Dendritic cell treated with granulocyte-macrophage colony-stimulating factor and Interleukin-4, amounts not matched to agents 40 ng/mL and 50 ng/mL, for 4 days (primary cell): ENCODE results near the gene RPS6KA2.

ENCODE experiments used
- H3K27ac Mint-ChIP-seq: one replicate; pipeline ENCODE4 v1.8.0; 2022; ENCODE audit warnings: mild to moderate bottlenecking, mixed read lengths
- H3K27me3 Mint-ChIP-seq: one replicate; pipeline ENCODE4 v1.8.0; 2022; ENCODE audit warnings: mild to moderate bottlenecking, mixed read lengths
- H3K36me3 Mint-ChIP-seq: one replicate; pipeline ENCODE4 v1.8.0; 2022; ENCODE audit warnings: low read depth, mixed read lengths
- H3K4me1 Mint-ChIP-seq: one replicate; pipeline ENCODE4 v1.8.0; 2022; ENCODE audit warnings: low read depth, mixed read lengths
- H3K4me3 Mint-ChIP-seq: one replicate; pipeline ENCODE4 v1.8.0; 2022; ENCODE audit warnings: mild to moderate bottlenecking, moderate library complexity, mixed read lengths
- H3K9me3 Mint-ChIP-seq: one replicate; pipeline ENCODE4 v1.8.0; 2022; ENCODE audit warnings: mixed read lengths
- intact Hi-C: fragments of 100-400 bp; cut with micrococcal nuclease; formaldehyde crosslinking; loops from one replicate; pipeline ENCODE4 v1.15.0; 2022

Gene RPS6KA2

GRCh38 chr6:166438211-166438861 lies 188.7 kb downstream of the RPS6KA2 start:
- no peaks in the 10 kb centered on the region for H3K36me3 Mint-ChIP-seq
- H3K27ac Mint-ChIP-seq: no peak overlapping the region
- peaks cover 12% of the 10 kb centered on the region for H3K4me1 Mint-ChIP-seq
- H3K4me3 Mint-ChIP-seq: no peak overlapping the region
- intact Hi-C loops: no loop called here
- H3K27me3 Mint-ChIP-seq: peaks cover 38% of the 10 kb centered on the region
- no peaks in the 10 kb centered on the region for H3K9me3 Mint-ChIP-seq

DNA sequence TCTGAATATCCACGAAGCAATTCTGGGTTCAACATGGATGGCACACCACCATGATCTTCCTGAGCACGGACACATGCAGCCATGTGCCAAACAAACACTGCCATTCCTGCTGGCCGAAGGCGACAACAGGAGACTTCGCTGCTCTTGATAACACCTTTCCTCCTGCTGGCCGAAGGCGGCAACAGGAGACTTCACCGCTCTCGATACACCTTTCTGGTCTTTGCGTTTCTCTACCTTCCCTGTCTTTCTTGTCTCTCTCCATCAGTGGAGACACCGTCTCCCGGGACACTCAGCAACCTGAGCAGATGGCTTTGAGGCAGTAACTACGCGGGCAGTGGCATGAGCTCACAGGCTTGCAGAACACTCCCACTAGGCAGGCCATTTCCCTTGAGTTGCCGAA lies 189.4 kb downstream of the RPS6KA2 start:
- no peak overlapping the region for H3K4me3 Mint-ChIP-seq
- H3K36me3 Mint-ChIP-seq: no peaks in the 10 kb centered on the region
- peaks cover 38% of the 10 kb centered on the region for H3K27me3 Mint-ChIP-seq
- no peak overlapping the region for H3K27ac Mint-ChIP-seq
- no peaks in the 10 kb centered on the region for H3K9me3 Mint-ChIP-seq
- intact Hi-C loops: no loop called here
- peaks cover 12% of the 10 kb centered on the region for H3K4me1 Mint-ChIP-seq

DNA sequence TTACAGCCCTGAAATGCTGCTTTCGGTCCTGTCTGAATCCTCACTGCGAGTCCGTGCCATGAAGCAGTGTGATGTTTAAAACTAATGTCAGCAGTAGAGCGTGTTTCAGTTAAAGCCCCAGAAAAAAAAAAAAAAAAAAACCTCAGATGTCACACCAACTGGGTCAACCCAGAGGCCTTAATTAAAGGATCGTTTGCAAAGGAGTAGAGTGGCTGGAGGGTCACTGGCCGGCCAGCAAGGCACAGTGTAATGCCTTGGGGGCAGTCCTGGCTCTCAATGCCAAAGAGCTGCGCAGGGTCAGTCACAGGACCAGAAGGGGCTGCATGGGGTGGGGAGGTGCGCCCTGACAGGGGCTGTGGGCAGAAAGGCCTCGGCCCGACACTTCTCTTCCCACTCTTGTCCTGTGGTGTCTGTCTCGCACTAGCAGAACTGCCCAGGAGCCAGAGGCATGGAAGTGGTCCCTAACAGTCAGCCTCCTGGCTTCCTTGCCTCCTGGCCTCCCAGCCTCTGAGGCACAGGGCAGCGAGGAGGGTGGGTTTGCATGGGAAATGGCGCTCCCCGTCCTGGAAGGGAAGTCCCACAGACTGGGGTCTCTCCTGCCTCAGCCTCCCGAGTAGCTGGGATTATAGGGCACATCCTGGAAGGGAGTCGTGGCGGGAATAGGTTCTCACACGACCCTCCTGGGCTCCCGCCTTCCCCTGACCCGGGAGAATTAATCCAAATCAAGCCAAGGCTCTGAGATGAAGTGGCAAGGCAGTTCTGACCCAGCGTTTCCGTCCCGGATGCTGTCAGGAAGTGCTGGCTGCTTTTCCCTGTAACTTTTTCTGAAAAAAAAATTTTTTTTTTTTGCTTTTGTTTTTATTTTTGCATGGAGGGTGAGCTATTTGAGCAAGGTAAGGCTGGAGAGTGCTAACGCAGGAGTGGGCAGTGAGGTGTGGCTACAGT lies 190.6 kb downstream of the RPS6KA2 start:
- H3K4me3 Mint-ChIP-seq: no peak overlapping the region
- H3K36me3 Mint-ChIP-seq: no peaks in the 10 kb centered on the region
- no peaks in the 10 kb centered on the region for H3K9me3 Mint-ChIP-seq
- H3K4me1 Mint-ChIP-seq: peaks cover 12% of the 10 kb centered on the region
- intact Hi-C loops: no loop called here
- H3K27ac Mint-ChIP-seq: peak overlapping the region; percentile 9
- H3K27me3 Mint-ChIP-seq: peaks cover 29% of the 10 kb centered on the region

- intact Hi-C loops: no loop called here
- peaks cover 20% of the 10 kb centered on the region for H3K27me3 Mint-ChIP-seq
- no peak overlapping the region for H3K4me3 Mint-ChIP-seq
- peaks cover 12% of the 10 kb centered on the region for H3K4me1 Mint-ChIP-seq
- H3K9me3 Mint-ChIP-seq: no peaks in the 10 kb centered on the region
- no peaks in the 10 kb centered on the region for H3K36me3 Mint-ChIP-seq
- peak overlapping the region; percentile 9 for H3K27ac Mint-ChIP-seq
These were observed 191.5 kb downstream of the RPS6KA2 start for GRCh38 chr6:166435574-166435973.

DNA sequence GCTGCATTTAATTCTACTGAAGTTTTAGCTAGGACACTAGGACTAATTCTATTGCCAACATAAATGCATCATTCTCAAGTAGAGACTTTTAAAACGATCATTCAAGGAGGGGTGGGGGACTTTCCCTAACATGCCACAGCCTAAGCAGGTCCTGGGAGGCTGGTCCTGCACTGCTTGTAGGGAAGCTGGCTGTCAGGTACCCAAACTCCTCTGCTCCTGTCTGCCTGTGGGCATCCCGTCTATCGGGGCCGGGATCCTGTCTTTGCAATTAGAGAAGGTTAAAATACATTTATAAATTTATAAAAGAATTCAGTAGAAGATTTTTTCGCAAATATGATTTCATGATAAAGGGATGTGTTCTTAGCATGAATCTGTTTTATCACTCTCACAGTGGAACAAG lies 192.7 kb downstream of the RPS6KA2 start:
- Mint-ChIP-seq H3K9me3 (no peaks in the 10 kb centered on the region), H3K36me3 (no peaks in the 10 kb centered on the region), H3K4me1 (peaks cover 12% of the 10 kb centered on the region), H3K27ac (no peak overlapping the region), H3K4me3 (no peak overlapping the region), H3K27me3 (peaks cover 8% of the 10 kb centered on the region)
- intact Hi-C loops: no loop called here

DNA sequence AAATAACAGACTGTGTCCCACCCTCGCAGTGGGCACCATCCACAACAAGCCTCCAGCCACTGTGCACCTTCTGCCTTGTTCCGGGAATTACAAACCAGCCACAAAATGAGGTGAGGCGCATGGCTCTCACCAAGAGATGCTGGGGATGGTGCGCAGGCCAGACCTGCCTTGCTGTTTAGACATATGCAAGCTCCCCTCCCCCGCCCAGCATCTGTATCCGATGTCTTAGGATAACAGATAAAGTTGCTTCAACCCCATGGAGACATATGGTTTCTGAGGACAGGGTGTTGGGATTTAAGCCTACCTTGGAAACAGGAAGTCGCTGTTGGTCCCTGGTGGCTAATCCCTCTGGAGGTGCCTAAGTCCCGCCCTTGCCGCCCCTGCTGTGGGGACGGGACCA lies 194.0 kb downstream of the RPS6KA2 start:
- Mint-ChIP-seq H3K27ac (no peak overlapping the region), H3K27me3 (peaks cover 2% of the 10 kb centered on the region), H3K9me3 (no peaks in the 10 kb centered on the region), H3K4me3 (no peak overlapping the region), H3K4me1 (peaks cover 12% of the 10 kb centered on the region), H3K36me3 (no peaks in the 10 kb centered on the region)
- intact Hi-C loops: no loop called here

- no peaks in the 10 kb centered on the region for H3K27me3 Mint-ChIP-seq
- H3K4me1 Mint-ChIP-seq: peaks cover under 1% of the 10 kb centered on the region
- H3K36me3 Mint-ChIP-seq: no peaks in the 10 kb centered on the region
- no peaks in the 10 kb centered on the region for H3K9me3 Mint-ChIP-seq
- intact Hi-C loops: no loop called here
- no peak overlapping the region for H3K27ac Mint-ChIP-seq
- no peak overlapping the region for H3K4me3 Mint-ChIP-seq
These were observed 196.8 kb downstream of the RPS6KA2 start for GRCh38 chr6:166430269-166430668.

GRCh38 chr6:166424431-166424830 lies 202.6 kb downstream of the RPS6KA2 start:
- Mint-ChIP-seq H3K9me3 (no peaks in the 10 kb centered on the region), H3K36me3 (no peaks in the 10 kb centered on the region), H3K4me1 (peaks cover 5% of the 10 kb centered on the region), H3K27ac (no peak overlapping the region), H3K4me3 (no peak overlapping the region), H3K27me3 (no peaks in the 10 kb centered on the region)
- intact Hi-C loops: no loop called here

DNA sequence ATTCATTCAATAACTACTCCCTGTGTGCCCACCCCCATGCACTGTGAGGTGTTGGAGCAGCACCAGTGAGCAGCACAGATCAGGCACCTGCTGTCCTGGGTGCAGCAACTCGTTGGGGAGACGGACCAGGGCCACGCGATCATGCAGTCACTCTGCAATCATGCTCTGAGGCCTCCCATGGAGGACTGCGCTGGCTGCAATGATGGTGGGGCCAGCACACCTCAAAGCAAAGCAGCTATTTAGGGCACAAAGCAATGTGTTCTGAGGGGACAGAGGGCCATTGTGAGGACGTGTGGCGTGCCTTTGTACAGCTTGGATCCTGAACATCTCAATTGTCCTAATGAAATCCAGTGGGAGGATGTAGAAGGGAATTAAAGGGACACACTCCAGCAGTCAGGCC lies 203.3 kb downstream of the RPS6KA2 start:
- Mint-ChIP-seq H3K9me3 (no peaks in the 10 kb centered on the region), H3K27ac (no peak overlapping the region), H3K36me3 (no peaks in the 10 kb centered on the region), H3K4me1 (peaks cover 5% of the 10 kb centered on the region), H3K27me3 (no peaks in the 10 kb centered on the region), H3K4me3 (no peak overlapping the region)
- intact Hi-C loops: no loop called here

DNA sequence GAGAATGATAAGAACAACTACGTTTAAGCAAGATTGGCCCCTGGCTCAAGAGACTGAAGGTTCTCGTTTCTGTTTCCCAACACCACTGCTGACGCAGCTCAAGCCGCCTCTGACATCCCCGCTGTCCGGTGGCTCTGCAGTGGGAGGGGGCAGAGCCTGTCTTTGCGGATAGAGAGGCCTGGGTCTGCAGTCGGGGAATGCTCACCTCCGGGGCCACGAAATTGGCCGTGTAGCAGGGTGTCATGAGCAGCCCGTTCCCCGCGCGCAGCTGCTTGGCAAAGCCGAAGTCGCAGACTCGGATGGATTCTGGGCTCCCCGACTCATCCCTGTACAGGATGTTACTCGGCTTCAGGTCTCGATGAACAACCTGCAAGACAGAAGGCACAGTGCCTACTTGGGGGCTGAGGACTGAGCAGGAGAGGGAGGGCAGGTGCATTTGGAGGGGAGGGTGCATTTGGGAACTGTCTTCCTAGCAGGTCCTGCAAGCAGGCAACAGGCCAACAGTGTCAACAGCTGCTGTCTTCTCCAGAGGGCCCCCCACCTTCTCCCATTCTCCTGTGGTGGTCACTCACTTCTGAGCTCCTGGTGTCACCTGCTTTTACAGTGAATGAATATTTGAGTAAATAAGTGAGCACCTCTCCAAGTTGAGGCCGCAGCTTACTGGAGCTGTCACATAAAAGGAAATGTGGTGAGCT lies 203.9 kb downstream of the RPS6KA2 start:
- Mint-ChIP-seq H3K4me3 (no peak overlapping the region), H3K27ac (no peak overlapping the region), H3K36me3 (no peaks in the 10 kb centered on the region), H3K4me1 (peaks cover 5% of the 10 kb centered on the region), H3K27me3 (no peaks in the 10 kb centered on the region), H3K9me3 (no peaks in the 10 kb centered on the region)
- intact Hi-C loops: no loop called here

GRCh38 chr6:166422201-166422940 lies 204.7 kb downstream of the RPS6KA2 start:
- Mint-ChIP-seq H3K4me1 (peaks cover 5% of the 10 kb centered on the region), H3K4me3 (no peak overlapping the region), H3K27ac (no peak overlapping the region), H3K36me3 (no peaks in the 10 kb centered on the region), H3K9me3 (no peaks in the 10 kb centered on the region), H3K27me3 (no peaks in the 10 kb centered on the region)
- intact Hi-C loops: no loop called here

- peaks cover 5% of the 10 kb centered on the region for H3K4me1 Mint-ChIP-seq
- no peaks in the 10 kb centered on the region for H3K36me3 Mint-ChIP-seq
- H3K27ac Mint-ChIP-seq: no peak overlapping the region
- no peaks in the 10 kb centered on the region for H3K27me3 Mint-ChIP-seq
- intact Hi-C loops: no loop called here
- H3K4me3 Mint-ChIP-seq: no peak overlapping the region
- peaks cover 9% of the 10 kb centered on the region for H3K9me3 Mint-ChIP-seq
These were observed 206.7 kb downstream of the RPS6KA2 start for GRCh38 chr6:166420351-166420750.

DNA sequence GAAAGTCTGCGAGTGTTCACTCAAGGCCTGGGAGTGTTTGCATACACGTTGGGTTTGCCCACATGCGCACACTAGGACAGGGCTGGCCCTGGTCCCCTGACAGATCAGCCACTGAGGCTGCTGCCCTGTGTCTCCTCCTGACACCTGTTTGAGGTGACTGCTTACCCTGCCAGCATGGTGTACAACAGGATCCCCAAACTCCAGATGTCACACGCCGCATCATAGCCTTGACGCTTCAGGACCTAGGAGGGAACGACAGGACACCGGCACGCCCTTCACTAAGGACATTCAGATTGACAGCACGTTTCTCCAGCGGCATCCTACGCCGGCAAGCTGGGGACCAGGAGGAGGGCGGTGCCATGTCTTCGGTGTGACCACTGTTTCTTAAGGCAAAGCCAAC lies 207.3 kb downstream of the RPS6KA2 start:
- Mint-ChIP-seq H3K27ac (no peak overlapping the region), H3K4me1 (peaks cover 5% of the 10 kb centered on the region), H3K27me3 (no peaks in the 10 kb centered on the region), H3K36me3 (no peaks in the 10 kb centered on the region), H3K9me3 (peaks cover 9% of the 10 kb centered on the region), H3K4me3 (no peak overlapping the region)
- intact Hi-C loops: no loop called here
